ENCODE results near the gene RASGRP1.

DNA sequence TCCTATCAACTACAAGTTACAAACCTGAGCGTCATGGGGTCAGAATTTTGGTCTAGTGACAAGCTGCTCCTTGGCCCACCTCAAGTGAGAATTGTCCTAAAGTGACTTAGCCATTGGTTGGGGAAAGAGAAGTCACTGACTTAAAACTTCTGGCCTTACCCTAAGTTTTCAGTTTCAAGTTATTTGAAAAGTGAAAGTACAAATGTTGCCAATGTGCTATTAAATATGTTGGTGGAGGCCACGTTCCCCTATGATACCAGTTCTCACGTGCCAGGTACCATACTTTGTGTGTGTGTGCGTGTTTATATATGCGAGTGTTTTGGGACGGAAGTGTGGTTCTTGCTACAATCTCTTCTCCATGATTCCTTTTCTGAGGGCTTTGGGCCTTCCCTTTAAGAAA, 22.6 kb upstream of the RASGRP1 start:
- TF ChIP-seq, protein P1, sequence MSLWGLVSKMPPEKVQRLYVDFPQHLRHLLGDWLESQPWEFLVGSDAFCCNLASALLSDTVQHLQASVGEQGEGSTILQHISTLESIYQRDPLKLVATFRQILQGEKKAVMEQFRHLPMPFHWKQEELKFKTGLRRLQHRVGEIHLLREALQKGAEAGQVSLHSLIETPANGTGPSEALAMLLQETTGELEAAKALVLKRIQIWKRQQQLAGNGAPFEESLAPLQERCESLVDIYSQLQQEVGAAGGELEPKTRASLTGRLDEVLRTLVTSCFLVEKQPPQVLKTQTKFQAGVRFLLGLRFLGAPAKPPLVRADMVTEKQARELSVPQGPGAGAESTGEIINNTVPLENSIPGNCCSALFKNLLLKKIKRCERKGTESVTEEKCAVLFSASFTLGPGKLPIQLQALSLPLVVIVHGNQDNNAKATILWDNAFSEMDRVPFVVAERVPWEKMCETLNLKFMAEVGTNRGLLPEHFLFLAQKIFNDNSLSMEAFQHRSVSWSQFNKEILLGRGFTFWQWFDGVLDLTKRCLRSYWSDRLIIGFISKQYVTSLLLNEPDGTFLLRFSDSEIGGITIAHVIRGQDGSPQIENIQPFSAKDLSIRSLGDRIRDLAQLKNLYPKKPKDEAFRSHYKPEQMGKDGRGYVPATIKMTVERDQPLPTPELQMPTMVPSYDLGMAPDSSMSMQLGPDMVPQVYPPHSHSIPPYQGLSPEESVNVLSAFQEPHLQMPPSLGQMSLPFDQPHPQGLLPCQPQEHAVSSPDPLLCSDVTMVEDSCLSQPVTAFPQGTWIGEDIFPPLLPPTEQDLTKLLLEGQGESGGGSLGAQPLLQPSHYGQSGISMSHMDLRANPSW (CRISPR knock-in tag; conservative IDR thresholded peaks at IDR 0.05; ENCODE audit: low read depth), result no peak
- TF ChIP-seq SOX15 (CRISPR knock-in tag; IDR thresholded peaks at IDR 0.05), result no peak
- TF ChIP-seq, protein P2, sequence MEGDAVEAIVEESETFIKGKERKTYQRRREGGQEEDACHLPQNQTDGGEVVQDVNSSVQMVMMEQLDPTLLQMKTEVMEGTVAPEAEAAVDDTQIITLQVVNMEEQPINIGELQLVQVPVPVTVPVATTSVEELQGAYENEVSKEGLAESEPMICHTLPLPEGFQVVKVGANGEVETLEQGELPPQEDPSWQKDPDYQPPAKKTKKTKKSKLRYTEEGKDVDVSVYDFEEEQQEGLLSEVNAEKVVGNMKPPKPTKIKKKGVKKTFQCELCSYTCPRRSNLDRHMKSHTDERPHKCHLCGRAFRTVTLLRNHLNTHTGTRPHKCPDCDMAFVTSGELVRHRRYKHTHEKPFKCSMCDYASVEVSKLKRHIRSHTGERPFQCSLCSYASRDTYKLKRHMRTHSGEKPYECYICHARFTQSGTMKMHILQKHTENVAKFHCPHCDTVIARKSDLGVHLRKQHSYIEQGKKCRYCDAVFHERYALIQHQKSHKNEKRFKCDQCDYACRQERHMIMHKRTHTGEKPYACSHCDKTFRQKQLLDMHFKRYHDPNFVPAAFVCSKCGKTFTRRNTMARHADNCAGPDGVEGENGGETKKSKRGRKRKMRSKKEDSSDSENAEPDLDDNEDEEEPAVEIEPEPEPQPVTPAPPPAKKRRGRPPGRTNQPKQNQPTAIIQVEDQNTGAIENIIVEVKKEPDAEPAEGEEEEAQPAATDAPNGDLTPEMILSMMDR (IDR thresholded peaks at IDR 0.05), result no peak
- TF ChIP-seq, protein P3, sequence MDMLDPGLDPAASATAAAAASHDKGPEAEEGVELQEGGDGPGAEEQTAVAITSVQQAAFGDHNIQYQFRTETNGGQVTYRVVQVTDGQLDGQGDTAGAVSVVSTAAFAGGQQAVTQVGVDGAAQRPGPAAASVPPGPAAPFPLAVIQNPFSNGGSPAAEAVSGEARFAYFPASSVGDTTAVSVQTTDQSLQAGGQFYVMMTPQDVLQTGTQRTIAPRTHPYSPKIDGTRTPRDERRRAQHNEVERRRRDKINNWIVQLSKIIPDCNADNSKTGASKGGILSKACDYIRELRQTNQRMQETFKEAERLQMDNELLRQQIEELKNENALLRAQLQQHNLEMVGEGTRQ (CRISPR knock-in tag; IDR thresholded peaks at IDR 0.05), result no peak
- TF ChIP-seq JUN (CRISPR knock-in tag; IDR thresholded peaks at IDR 0.05), result no peak
- TF ChIP-seq TEAD4 (CRISPR knock-in tag; IDR thresholded peaks at IDR 0.05), result no peak
- TF ChIP-seq, protein P4, sequence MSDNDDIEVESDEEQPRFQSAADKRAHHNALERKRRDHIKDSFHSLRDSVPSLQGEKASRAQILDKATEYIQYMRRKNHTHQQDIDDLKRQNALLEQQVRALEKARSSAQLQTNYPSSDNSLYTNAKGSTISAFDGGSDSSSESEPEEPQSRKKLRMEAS (CRISPR knock-in tag; IDR thresholded peaks at IDR 0.05), result no peak
- no peak for TF ChIP-seq PREB (CRISPR knock-in tag; IDR thresholded peaks at IDR 0.05; ENCODE audit: borderline replicate concordance)
- no peak for TF ChIP-seq MLX (CRISPR knock-in tag; IDR thresholded peaks at IDR 0.05)
- no peak for TF ChIP-seq IRF1 (CRISPR knock-in tag; IDR thresholded peaks at IDR 0.05)
- no peak for TF ChIP-seq FOXJ3 (CRISPR knock-in tag; IDR thresholded peaks at IDR 0.05; ENCODE audit: borderline replicate concordance)
